ENCODE data around the gene TPCN1.

Gene TPCN1

DNA sequence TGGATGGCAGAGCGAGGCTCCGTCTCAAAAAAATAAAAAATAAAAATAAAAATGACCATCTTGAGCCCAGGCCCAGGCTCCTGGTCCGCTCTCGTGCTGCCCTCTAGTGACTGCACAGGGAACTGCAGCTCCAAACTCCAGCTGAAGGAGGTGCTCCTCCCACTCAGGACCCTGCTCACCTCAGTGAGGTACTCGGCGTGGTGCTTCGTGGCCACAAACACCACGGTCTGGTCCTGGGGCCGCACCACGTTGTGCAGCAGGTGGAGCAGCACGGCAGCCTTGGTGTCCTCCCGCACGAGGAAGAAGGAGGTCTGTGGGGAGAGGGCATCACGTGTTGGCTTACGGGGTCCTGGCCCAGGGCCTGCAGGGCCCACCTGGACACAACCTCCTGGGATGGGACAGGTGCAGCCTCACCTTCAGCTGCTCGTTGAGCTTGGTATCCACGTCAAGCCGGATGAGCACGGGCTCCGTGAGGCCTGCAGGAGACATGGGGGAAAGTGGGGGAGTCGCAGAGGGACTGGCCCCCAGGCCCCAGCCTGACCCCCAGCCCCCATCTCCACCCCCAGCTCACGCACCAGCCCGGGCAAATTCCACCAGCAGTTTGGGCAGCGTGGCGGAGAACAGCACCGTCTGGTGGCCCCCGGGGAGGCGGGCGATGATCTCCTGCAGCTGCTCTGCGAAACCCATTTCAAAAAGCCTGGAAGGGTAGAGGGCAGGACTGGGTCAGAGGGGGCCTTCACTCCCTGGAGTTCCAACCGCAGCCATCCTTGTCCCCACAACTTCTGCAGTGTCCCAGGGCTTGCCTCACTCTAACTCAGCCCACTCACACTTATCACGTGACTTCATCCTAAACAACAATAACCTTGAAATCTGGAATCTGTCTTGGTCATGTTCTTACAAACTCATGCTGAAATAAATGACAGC lies 46.5 kb upstream of the TPCN1 start (continued):
- TF ChIP-seq, protein P1, sequence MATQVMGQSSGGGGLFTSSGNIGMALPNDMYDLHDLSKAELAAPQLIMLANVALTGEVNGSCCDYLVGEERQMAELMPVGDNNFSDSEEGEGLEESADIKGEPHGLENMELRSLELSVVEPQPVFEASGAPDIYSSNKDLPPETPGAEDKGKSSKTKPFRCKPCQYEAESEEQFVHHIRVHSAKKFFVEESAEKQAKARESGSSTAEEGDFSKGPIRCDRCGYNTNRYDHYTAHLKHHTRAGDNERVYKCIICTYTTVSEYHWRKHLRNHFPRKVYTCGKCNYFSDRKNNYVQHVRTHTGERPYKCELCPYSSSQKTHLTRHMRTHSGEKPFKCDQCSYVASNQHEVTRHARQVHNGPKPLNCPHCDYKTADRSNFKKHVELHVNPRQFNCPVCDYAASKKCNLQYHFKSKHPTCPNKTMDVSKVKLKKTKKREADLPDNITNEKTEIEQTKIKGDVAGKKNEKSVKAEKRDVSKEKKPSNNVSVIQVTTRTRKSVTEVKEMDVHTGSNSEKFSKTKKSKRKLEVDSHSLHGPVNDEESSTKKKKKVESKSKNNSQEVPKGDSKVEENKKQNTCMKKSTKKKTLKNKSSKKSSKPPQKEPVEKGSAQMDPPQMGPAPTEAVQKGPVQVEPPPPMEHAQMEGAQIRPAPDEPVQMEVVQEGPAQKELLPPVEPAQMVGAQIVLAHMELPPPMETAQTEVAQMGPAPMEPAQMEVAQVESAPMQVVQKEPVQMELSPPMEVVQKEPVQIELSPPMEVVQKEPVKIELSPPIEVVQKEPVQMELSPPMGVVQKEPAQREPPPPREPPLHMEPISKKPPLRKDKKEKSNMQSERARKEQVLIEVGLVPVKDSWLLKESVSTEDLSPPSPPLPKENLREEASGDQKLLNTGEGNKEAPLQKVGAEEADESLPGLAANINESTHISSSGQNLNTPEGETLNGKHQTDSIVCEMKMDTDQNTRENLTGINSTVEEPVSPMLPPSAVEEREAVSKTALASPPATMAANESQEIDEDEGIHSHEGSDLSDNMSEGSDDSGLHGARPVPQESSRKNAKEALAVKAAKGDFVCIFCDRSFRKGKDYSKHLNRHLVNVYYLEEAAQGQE (tag by site-specific recombination; IDR thresholded peaks at IDR 0.05), result no peak
- TF ChIP-seq MYNN (tag by site-specific recombination; IDR thresholded peaks at IDR 0.05; ENCODE audit: borderline replicate concordance) (no peak), ZSCAN16 (tag by site-specific recombination; IDR thresholded peaks at IDR 0.05) (no peak), EGR2 (tag by site-specific recombination; IDR thresholded peaks at IDR 0.05; ENCODE audit: low read depth) (peak; percentile 37; the same call in 1 of the 2 replicates), ZNF777 (tag by site-specific recombination; IDR thresholded peaks at IDR 0.05; ENCODE audit: borderline replicate concordance) (no peak), ZNF623 (tag by site-specific recombination; IDR thresholded peaks at IDR 0.05) (no peak)
- TF ChIP-seq, protein P2, sequence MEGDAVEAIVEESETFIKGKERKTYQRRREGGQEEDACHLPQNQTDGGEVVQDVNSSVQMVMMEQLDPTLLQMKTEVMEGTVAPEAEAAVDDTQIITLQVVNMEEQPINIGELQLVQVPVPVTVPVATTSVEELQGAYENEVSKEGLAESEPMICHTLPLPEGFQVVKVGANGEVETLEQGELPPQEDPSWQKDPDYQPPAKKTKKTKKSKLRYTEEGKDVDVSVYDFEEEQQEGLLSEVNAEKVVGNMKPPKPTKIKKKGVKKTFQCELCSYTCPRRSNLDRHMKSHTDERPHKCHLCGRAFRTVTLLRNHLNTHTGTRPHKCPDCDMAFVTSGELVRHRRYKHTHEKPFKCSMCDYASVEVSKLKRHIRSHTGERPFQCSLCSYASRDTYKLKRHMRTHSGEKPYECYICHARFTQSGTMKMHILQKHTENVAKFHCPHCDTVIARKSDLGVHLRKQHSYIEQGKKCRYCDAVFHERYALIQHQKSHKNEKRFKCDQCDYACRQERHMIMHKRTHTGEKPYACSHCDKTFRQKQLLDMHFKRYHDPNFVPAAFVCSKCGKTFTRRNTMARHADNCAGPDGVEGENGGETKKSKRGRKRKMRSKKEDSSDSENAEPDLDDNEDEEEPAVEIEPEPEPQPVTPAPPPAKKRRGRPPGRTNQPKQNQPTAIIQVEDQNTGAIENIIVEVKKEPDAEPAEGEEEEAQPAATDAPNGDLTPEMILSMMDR (tag by site-specific recombination; IDR thresholded peaks at IDR 0.05), result peak; percentile 83

DNA sequence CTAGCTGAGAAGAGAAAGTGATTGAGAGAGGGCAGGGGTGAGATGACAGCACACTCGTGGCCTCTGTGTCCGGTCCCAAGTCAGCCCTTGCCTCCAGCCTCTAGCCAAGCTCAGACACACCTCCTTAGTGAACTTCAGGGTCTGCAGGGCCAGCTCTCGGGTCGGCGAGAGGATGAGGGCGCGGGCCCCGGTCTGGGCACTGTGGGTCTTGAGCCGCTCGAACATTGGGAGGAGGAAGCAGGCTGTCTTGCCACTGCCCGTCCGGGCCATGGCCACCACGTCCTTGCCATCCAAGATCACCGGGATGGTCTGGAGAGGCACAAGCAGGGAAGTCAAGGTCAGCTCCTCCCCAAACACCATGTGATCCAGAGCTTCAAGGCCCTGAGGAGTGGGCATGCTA lies 42.2 kb upstream of the TPCN1 start:
- H3K27ac ChIP-seq (ENCODE audit: extremely low read depth, low read depth, low read length), result no peak overlapping the region
- no peak overlapping the region for H3K4me3 ChIP-seq (ENCODE audit: low read depth, low read length)
- no peaks in the 10 kb centered on the region for H3K9me3 ChIP-seq (ENCODE audit: control insufficient read depth, insufficient read depth, low read depth, low read length)
- TF ChIP-seq ZNF707 (tag by site-specific recombination; IDR thresholded peaks at IDR 0.05) (no peak), ZFP3 (tag by site-specific recombination; IDR thresholded peaks at IDR 0.05; ENCODE audit: low read depth) (no peak), ZNF335 (tag by site-specific recombination; conservative IDR thresholded peaks at IDR 0.05) (no peak), HOXC10 (CRISPR knock-in tag; IDR thresholded peaks at IDR 0.05) (no peak), ZNF311 (tag by site-specific recombination; IDR thresholded peaks at IDR 0.05; ENCODE audit: borderline replicate concordance) (no peak), YY2 (tag by site-specific recombination; IDR thresholded peaks at IDR 0.05) (no peak), ZNF239 (tag by site-specific recombination; IDR thresholded peaks at IDR 0.05) (no peak), MYNN (tag by site-specific recombination; IDR thresholded peaks at IDR 0.05; ENCODE audit: borderline replicate concordance) (no peak), ZNF747 (tag by site-specific recombination; IDR thresholded peaks at IDR 0.05) (no peak)
- TF ChIP-seq, protein P3, sequence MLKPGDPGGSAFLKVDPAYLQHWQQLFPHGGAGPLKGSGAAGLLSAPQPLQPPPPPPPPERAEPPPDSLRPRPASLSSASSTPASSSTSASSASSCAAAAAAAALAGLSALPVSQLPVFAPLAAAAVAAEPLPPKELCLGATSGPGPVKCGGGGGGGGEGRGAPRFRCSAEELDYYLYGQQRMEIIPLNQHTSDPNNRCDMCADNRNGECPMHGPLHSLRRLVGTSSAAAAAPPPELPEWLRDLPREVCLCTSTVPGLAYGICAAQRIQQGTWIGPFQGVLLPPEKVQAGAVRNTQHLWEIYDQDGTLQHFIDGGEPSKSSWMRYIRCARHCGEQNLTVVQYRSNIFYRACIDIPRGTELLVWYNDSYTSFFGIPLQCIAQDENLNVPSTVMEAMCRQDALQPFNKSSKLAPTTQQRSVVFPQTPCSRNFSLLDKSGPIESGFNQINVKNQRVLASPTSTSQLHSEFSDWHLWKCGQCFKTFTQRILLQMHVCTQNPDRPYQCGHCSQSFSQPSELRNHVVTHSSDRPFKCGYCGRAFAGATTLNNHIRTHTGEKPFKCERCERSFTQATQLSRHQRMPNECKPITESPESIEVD (tag by site-specific recombination; IDR thresholded peaks at IDR 0.05), result no peak
- TF ChIP-seq, protein P4, sequence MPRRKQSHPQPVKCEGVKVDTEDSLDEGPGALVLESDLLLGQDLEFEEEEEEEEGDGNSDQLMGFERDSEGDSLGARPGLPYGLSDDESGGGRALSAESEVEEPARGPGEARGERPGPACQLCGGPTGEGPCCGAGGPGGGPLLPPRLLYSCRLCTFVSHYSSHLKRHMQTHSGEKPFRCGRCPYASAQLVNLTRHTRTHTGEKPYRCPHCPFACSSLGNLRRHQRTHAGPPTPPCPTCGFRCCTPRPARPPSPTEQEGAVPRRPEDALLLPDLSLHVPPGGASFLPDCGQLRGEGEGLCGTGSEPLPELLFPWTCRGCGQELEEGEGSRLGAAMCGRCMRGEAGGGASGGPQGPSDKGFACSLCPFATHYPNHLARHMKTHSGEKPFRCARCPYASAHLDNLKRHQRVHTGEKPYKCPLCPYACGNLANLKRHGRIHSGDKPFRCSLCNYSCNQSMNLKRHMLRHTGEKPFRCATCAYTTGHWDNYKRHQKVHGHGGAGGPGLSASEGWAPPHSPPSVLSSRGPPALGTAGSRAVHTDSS (tag by site-specific recombination; IDR thresholded peaks at IDR 0.05), result no peak
- TF ChIP-seq, protein P1 (tag by site-specific recombination; IDR thresholded peaks at IDR 0.05), result no peak
- POLR2A ChIA-PET, result no interaction called here
- CTCF ChIA-PET, result interaction anchor here (0.6 to 1.5 kb wide), 2 partner anchors 10 to 128 kb away, joined by 3 read pairs; no protein-coding TSS in a partner anchor
- peaks cover 40 to 76% of the 10 kb centered on the region in 2 experiments for H3K36me3 ChIP-seq (ENCODE audit: control insufficient read depth in 2 of 2, insufficient read depth in 1 of 2, low read length in 2 of 2)
- no peaks in the 10 kb centered on the region; the same call in 1 of the 2 replicates for H3K4me1 ChIP-seq (ENCODE audit: control insufficient read depth, insufficient read depth, low read length)

All from HEK293 (cell line).